HG03571 (cell line): ENCODE results near the gene COMMD3.
"Not testable (repeated sequence)": the region's sequence is repeated elsewhere in the genome, so short reads cannot be mapped to it uniquely, and the experiment has no call there.

ENCODE experiments used
- ATAC-seq: cut with Tn5 transposase; IDR thresholded peaks from one replicate; pipeline ENCODE4 v1.9.1; 2021; ENCODE audit not compliant: unreplicated experiment

The COMMD3 gene

DNA sequence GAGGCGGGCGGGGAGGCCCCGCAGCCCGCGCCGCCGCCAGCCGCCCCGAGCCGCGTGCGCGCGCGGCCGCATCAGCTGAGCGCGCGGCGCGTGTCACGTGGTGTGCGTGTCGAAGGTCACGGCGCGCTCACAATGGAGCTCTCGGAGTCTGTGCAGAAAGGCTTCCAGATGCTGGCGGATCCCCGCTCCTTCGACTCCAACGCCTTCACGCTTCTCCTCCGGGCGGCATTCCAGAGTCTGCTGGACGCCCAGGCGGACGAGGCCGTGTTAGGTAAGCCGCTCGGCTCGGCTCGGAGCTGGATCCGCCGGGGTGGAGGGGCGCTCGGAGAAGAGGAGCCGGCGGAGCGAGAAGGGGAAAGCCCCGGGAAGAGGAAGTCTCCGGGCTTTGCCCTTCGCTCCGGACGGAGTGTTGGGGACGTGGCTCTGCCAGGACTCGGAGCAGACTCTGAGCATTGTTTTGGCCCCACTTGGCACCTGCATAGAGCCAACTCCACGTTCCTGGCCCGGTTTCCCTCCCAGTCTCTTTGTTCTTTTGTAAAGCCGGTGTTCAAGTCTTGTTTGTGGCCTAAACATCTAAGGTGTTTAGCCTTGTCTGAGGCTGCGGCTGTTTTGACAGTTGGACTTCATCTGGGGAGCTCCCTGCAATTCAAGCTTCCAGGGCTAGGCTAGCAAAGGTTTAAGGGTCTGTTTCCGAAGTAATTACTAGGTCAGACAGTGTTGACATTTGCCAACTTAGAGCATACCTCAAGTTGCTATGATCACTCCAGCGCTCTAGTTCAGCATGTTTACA lies at the start of gene COMMD3:
TSS of gene COMMD3 (plus strand) at position 103 of the 790 bp plus-strand sequence. CDS start at position 133, 30 bp downstream.
- peak; percentile 56 for ATAC-seq

DNA sequence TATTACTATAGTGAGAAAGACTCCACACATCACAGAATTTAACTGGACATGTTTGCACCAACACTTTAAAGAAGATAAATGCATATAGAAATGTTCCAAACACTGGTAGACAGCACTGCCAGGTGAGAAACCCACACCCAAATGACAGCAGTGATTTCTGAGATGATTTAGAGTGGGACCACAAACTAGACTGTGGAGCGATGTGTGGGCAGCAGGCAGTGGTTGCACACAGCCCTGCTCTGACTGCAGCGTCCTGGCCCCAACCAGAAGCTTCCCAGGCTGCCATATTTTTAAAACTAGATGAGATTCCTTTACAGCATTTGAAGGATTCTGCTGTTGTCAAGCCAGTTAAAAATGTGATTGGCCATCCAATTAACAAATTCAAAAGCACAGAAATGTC lies 47.7 kb upstream of the COMMD3 start:
- no peak for ATAC-seq

DNA sequence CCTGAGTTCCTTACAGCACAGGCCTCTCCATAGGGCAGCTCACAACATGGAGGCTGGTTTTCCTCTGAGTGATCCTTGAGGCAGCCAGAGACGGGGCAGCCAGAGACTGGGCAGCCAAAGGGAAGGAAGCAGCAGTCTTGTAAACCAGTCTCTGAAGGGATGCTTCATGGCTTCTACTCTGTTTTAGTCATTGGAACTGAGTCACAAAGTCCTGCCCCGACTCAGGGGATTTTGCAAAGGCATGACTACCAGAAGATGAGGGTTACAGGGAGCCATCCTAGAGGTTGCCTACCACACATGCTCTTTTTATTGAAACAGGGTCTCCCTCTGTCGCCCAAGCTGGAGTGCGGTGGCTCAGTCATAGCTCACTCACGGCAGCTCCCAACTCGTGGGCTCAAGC lies 44.4 kb upstream of the COMMD3 start:
- no peak for ATAC-seq

DNA sequence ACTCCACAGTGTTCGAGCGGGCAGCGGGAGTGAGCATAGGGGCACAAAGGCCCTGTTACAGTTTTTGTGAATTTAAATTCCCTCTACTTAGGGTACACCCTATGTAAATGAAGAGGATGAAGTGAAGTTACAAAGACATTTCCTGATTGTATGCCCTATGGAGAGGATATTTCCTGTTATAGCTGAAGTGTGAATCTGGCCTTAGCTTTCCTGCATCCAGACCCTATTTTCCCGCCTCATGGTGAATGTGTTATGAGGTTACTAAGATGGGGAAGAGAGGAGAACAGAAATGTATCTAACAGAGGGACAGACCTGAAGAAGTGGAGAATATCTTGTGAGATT lies 37.8 kb upstream of the COMMD3 start:
- ATAC-seq = no peak

DNA sequence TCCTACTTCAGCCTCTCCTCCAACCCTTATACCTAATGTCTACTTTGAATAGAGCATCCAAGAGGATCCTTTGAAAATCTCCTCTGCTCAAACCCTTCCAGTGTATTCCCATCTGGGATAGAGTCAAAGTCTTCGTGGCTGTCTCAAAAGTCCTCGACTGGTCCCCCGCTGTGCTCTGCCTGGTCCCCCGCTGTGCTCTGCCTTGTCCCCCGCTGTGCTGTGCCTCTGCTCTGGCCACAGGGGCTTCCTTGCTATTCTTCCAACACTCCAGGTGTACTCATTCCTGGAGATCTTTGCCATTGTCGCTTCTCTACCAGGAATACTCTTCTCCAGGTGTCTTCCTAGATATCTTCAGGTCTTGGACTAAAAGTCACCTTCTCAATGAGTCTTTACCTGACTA lies 36.1 kb upstream of the COMMD3 start:
- ATAC-seq = no peak

DNA sequence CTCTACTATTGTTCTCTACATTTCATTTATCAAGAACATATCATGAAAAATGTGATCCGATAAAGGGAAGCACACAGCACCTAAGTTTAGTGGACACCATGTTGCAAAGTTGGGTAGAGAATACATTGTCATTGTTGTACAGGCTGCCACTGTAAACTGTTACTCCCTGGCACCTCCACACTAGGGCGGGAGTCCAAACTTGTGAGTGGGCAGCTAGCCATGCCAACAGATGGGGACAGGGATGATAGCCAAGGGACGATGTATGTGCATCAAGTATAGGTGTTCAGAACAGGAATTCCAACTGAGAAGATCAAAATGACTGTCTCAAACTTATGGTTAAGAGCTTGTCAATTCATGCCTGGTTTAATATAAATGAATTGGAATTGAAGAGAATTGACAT lies 31.1 kb upstream of the COMMD3 start:
- no peak for ATAC-seq

DNA sequence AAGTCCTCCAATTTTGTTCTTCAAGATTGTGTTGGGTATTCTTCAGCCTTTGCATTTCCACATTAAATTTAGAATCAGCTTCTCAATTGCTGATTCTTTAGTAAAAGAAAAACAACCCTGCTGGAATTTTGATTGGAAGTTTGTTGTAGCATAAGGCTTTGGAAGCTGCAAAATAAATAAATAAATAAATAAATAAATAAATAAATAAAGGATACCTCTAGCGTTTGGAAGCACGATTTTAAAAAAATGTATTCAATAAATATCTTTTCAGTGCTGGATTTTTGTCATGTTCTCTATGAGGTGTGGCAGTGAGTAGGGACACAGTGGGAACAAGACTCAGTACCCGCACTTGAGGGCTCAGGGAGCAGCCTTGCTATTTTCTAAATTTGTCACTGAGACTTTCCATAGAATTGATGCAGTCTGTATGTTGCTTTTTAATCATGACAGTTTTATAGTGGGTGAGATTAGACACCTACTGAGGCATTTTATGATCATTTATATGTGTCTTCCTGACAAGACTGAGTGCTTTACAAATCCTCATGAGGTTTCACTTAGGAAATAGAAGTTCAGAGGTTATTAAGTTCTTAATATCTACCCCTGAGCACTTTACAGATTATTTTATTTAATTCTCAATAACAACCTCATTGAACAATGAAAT lies 22.3 kb upstream of the COMMD3 start:
- ATAC-seq = no peak

DNA sequence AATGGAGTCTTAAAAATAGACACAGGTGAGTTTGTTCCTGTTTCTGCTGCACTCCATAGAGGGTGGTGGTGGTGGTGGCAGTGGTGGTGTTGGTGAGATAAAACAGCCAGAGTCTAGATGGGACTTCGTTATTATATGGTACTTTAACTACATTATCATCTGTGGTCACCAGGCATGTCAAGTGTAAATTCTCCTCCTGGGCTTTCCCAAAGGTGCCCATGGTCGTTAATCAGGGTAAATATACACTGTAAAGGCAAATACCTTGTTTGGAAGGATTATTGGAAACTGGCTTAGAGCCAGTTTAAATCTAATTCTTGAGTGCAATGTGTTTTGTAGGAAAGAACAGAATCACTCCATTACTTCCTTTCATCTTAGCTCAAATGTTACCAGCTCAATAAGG lies 21.5 kb upstream of the COMMD3 start:
- no peak for ATAC-seq

DNA sequence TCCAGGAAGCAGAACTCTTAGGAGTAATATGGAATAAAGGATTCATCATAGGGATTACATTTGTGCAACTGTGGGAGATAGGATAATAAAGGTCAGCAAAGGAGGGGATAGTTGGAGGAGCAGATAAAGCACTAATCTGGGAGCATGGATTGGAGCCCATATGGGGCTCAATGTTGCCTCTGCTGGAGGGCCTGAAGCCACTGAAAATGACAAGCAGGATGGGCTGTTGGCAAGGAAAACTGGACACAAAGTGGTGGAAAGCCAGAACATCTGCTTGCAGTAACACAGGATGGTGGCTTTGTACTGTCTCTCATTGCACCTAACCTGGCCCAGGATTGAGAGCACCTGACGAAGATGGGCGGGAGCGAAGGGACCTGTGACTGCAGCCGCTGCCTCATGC lies 15.0 kb upstream of the COMMD3 start:
- ATAC-seq = no peak

DNA sequence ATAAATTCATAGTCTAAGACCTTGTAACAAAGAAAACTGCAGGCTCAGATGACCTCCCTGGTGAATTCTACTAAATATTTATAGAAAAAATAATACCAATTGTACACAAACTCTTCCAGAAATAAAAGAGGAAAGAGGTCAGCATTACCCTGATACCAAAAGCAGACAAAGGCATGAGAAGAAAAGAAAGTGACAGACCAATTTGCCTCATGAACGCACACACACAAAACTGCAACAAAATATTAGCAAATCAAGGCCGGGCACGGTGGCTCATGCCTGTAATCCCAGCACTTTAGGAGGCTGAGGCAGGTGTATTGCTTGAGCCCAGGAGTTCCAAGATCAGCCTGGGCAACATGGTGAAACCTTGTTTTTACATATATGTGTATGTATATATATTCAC lies 12.7 kb upstream of the COMMD3 start:
- no peak for ATAC-seq

DNA sequence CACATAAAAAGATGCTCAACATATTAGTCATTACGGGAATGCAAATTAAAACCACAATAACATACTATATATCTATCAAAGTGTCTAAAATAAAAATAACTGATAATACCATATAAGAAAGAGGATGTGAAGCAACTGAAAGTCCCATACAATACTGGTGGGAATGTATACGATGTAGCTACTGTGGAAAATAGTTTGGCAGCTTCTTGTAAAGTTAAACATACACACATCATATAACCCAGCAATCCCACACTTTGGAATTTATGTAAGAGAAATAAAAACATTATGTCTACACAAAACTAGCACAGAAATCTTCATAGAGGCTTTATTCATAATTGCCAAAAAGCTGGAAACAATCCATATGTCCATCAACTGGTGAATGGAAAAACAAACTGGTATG lies 10.5 kb upstream of the COMMD3 start:
- no peak for ATAC-seq

DNA sequence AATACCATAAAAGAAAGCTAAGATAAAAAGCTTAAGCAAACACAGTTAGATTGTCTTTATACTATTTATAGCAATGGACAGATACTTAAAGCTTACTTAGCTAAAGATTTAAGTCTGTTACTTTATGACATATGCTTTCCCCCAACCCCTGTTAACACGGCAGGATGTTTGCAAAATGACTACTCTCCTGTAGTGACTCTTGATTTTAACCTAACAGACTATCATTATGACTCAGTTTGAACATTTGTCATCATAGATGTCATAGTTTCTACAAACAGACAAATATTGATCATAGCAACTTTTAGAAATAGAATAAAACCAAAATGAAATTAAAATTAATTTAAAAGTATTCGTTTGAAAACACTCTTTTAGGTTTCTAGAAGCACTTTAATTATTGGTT lies 7.8 kb upstream of the COMMD3 start:
- ATAC-seq = peak; percentile 90

DNA sequence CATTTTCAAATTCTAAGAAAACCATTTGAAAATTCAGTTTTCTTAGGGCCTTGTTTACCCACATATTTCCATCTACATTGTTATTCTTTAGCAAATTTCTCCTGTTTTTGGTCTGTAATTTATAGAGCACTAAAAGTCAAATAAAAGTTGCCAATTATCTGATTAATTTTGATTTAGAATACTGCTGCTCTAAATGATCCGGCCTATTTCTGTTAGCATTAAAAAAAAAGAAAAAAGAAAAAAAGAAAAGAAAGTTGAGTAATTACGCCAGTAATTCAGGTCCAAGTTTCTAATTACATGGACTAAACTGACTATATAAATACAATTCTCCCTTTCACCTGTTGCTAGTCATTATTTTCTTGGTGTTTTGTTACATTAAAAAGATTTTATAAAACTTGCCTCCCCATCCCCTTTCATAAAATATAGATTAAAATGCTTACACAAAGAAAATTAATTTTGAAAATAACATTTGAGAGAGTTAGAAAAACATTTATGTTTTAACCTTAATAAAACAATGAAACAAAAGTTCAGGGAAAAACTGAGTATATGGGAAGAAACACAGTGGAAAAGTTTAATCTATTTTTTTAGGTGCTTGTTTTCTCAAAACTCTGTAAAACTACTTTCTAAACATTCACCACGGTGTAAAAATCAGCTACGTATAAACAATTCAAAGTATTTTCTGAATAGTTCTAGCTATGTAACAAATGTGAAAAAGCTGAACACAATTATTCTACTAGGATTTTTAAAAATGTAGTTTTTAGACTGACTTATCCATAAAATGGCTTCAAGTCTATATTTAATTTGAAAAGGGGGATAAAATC lies 6.8 kb upstream of the COMMD3 start:
- no peak for ATAC-seq

DNA sequence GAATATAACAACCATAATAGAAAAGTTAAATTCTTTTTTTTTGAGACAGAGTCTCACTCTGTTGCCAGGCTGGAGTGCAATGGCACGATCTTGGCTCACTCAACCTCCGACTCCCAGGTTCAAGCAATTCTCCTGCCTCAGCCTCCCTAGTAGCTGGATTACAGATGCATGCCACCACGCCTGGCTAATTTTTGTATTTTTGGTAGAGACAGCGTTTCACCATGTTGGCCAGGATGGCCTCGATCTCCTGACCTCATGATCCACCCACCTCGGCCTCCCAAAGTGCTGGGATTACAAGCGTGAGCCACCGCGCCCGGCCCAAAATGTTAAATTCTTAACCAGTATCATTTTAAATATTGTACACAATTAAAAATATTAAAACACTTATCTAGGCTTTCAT lies 6.2 kb upstream of the COMMD3 start:
- ATAC-seq = not testable (repeated sequence)

DNA sequence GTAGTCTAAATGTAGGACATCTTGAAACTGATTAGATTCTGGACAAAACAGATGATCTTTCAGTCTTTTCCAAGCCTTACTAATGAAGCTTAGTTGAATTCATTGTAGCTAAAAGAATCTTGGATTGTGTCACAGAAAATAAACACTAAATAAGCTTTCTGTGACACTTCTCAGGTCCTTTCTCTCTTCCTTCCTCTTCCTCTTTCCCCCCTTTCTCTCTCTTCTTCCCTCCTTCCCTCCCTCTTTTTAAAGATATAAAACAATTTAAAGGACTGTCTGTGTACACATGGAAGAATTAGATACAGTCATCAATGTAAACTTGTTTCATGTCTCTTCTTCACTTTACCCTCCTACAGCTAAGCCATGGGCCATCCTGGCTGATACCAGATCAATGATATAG lies 5.3 kb upstream of the COMMD3 start:
- ATAC-seq = no peak

DNA sequence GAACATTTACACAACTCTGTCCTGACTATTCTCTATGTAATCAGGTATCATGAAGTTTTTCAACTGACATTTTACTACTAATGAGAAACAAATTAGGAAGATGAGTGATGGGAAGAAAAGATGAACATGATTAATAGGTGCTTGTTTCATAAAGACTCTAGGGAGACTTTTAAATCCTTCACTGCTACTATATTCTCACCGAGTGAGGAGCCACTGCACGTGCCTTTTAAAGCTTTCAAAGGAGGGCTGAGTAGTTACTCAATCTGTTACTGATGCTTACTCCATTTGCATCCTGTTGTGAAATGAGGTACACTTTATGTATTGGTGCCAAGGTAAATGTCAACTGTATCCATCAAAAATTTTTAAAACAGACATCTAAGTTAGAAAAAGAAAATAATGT lies 1.3 kb upstream of the COMMD3 start:
- ATAC-seq = no peak

DNA sequence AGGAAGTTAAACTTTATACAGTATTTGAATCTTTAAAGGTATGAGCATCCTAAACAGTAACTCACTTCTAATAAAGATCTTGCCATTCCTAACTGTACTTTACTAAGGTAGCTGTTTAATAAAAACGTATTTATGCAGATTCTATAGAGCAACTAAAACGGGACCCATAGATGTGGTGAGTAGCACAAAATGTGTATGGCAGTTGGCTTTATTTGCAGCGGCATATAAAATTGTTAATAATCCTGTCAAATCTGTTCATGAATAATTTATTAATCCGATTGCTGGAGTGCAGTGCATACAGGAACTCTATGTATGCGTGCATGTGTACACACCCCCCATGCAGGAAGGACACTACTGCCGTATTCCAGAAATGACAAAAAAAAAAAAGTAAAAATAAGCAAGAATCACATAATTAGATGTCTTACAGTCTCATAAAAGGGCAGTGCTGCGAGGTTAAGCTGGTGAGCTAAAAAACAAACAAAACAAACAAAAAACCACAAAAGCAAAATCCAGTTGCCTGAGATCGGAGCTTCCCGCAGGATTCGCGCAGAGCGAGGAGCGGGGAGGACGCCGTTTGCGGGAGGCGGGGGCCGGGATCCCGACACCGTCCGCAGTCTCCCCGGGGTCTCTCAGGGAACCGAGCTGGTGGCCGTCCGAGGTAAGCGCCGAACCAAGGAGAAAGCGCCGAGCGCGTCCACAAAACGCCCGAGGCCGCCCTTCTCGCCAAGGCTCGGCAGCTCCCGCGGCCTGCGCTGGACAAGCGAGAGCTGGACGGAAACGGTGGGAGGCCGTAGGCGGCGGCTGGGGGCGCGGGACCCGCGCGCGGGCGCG lies 518 bp upstream of the COMMD3 start:
- ATAC-seq = peak; percentile 16

DNA sequence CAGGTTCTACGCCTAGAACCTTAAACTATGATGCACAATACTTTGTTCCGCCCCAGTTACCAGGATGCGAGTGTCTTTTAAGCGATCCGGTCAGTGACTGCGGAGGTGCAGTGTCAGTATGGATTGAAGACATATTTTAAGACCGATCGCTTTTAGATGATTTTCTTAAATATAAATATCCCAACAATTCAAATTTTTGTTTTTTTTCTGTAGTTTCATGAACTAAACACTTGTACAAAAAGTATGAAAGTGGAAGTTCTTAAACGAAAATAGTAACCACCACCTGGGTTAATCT lies 835 bp downstream of the COMMD3 start:
- peak; percentile 17 for ATAC-seq

DNA sequence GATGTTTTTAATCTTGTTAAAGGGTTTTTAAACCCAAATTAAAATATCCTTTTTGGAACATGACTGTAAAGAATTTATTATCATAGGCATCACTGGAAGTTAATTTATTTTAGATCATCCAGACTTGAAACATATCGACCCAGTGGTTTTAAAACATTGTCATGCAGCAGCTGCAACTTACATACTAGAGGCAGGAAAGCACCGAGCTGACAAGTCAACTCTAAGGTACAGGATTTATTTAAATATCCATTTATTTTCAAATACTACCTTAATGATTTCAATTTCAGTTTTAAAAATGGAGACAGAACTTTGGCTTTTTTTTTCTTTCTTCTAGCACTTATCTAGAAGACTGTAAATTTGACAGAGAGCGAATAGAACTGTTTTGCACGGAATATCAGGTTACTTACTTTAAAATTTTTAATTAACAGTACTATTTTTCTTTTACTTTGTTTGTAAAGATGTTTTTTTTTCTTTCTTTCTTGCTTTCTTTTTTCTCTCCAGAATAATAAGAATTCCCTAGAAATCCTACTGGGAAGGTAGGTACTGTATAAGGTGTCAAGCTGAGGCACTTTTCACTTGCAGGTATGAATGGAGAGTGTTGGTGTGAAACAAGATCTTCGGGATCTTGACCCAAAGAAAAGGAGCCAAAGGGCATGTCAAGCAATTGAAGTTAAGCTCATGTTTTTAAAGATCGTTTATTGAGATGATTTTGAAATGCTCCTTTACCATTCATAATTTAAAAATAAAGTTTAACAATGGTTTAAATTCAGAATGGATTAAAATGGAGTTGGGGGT lies 1.8 kb downstream of the COMMD3 start:
- no peak for ATAC-seq

DNA sequence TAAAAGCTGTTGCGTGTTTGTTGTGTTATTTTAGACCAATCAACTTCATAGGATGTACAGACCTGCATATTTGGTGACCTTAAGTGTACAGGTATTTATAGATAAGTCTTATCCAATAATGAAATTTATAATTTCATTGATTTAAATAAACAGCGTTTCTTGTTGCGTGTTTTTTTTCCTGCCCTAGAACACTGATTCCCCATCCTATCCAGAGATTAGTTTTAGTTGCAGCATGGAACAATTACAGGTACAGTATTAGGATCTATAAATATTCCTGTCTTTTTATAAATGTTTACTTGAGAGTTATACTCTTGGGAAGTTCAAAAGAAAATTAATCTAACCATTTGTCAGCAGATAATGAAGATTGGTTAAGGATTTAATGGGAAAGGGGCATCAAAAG lies 2.6 kb downstream of the COMMD3 start:
- no peak for ATAC-seq
